Germinal center (tissue), 1 donor: ENCODE data around the gene ATP13A5.

Experiments
- DNase-seq: peaks from one replicate; pipeline ENCODE4 v3.0.0; 2012; ENCODE audit warnings: mixed read lengths, low spot score

Gene ATP13A5

GRCh38 chr3:193378706-193379105, at the start of gene ATP13A5:
Gene ATP13A5, minus strand, starts transcription at chr3:193378753. Its CDS starts 28 bp downstream, at chr3:193378725.
- DNase-seq = no peak

- DNase-seq = no peak
Measured at GRCh38 chr3:193418576-193419373, 40.2 kb upstream of the ATP13A5 start.

GRCh38 chr3:193416629-193417028, 38.1 kb upstream of the ATP13A5 start:
- DNase-seq = no peak

GRCh38 chr3:193407688-193408087, 29.1 kb upstream of the ATP13A5 start:
- DNase-seq = no peak

- no peak for DNase-seq
Measured at GRCh38 chr3:193407112-193407511, 28.6 kb upstream of the ATP13A5 start.

- no peak for DNase-seq
Measured at GRCh38 chr3:193403307-193403706, 24.8 kb upstream of the ATP13A5 start.

GRCh38 chr3:193400304-193400703, 21.8 kb upstream of the ATP13A5 start:
- DNase-seq = no peak

GRCh38 chr3:193396451-193397244, 18.1 kb upstream of the ATP13A5 start:
- no peak for DNase-seq

- DNase-seq = no peak
Measured at GRCh38 chr3:193391902-193392301, 13.3 kb upstream of the ATP13A5 start.

- DNase-seq = no peak
Measured at GRCh38 chr3:193389335-193389734, 10.8 kb upstream of the ATP13A5 start.

GRCh38 chr3:193388361-193388760, 9.8 kb upstream of the ATP13A5 start:
- no peak for DNase-seq

- DNase-seq = no peak
Measured at GRCh38 chr3:193387596-193387995, 9.0 kb upstream of the ATP13A5 start.

GRCh38 chr3:193377591-193377990, 962 bp downstream of the ATP13A5 start:
- DNase-seq = no peak

- DNase-seq = no peak
Measured at GRCh38 chr3:193375614-193376013, 2.9 kb downstream of the ATP13A5 start.

GRCh38 chr3:193372783-193373182, 5.8 kb downstream of the ATP13A5 start:
- DNase-seq = no peak

GRCh38 chr3:193367868-193368267, 10.7 kb downstream of the ATP13A5 start:
- DNase-seq = no peak

GRCh38 chr3:193357291-193357690, 21.3 kb downstream of the ATP13A5 start:
- DNase-seq = no peak

GRCh38 chr3:193354423-193354822, 24.1 kb downstream of the ATP13A5 start:
- no peak for DNase-seq

- no peak for DNase-seq
Measured at GRCh38 chr3:193350744-193351143, 27.8 kb downstream of the ATP13A5 start.

- no peak for DNase-seq
Measured at GRCh38 chr3:193348686-193349085, 29.9 kb downstream of the ATP13A5 start.

GRCh38 chr3:193347521-193348501, 30.7 kb downstream of the ATP13A5 start:
- no peak for DNase-seq

- no peak for DNase-seq
Measured at GRCh38 chr3:193346259-193346658, 32.3 kb downstream of the ATP13A5 start.
